ENCODE results near the gene C10orf90.

GRCh38 chr10:126580873-126581647 lies 89.4 kb downstream of the C10orf90 start:
- TF ChIP-seq TARDBP (IDR thresholded peaks at IDR 0.05) (no peak), SP1 (IDR thresholded peaks at IDR 0.05) (no peak), PKNOX1 (IDR thresholded peaks at IDR 0.05) (no peak)

Data from HEK293T (cell line).